ENCODE results near the gene GTF2F2.
A peak's percentile ranks its signal among the peaks of the same experiment; 100 is the strongest.

GTF2F2 gene

DNA sequence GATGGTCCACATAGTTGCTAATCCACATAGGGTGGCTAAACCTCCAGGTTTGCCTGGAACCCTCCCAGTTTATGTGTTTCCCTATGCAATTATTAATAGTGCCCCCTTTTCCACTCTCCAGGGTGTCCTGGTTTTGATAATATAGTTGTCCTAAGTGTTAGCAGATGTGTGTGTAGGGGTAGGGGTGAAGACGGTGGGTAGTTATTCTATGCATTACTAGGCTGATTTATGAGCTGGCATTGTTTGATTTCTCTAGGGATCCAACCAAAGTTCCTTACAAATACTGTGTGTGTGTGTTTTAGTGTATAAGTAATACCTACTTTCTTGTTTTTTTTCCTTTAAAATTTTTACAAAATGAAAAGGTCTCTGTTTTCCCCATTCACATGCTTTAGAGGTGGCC, 21.1 kb downstream of the GTF2F2 start:
- Histone ChIP-seq H3K27ac (no peak overlapping the region), H3K4me3 (no peak overlapping the region)
- DNase-seq (ENCODE audit: low spot score), result no peak
- TF ChIP-seq, protein P1, sequence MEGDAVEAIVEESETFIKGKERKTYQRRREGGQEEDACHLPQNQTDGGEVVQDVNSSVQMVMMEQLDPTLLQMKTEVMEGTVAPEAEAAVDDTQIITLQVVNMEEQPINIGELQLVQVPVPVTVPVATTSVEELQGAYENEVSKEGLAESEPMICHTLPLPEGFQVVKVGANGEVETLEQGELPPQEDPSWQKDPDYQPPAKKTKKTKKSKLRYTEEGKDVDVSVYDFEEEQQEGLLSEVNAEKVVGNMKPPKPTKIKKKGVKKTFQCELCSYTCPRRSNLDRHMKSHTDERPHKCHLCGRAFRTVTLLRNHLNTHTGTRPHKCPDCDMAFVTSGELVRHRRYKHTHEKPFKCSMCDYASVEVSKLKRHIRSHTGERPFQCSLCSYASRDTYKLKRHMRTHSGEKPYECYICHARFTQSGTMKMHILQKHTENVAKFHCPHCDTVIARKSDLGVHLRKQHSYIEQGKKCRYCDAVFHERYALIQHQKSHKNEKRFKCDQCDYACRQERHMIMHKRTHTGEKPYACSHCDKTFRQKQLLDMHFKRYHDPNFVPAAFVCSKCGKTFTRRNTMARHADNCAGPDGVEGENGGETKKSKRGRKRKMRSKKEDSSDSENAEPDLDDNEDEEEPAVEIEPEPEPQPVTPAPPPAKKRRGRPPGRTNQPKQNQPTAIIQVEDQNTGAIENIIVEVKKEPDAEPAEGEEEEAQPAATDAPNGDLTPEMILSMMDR (IDR thresholded peaks at IDR 0.05), result no peak

DNA sequence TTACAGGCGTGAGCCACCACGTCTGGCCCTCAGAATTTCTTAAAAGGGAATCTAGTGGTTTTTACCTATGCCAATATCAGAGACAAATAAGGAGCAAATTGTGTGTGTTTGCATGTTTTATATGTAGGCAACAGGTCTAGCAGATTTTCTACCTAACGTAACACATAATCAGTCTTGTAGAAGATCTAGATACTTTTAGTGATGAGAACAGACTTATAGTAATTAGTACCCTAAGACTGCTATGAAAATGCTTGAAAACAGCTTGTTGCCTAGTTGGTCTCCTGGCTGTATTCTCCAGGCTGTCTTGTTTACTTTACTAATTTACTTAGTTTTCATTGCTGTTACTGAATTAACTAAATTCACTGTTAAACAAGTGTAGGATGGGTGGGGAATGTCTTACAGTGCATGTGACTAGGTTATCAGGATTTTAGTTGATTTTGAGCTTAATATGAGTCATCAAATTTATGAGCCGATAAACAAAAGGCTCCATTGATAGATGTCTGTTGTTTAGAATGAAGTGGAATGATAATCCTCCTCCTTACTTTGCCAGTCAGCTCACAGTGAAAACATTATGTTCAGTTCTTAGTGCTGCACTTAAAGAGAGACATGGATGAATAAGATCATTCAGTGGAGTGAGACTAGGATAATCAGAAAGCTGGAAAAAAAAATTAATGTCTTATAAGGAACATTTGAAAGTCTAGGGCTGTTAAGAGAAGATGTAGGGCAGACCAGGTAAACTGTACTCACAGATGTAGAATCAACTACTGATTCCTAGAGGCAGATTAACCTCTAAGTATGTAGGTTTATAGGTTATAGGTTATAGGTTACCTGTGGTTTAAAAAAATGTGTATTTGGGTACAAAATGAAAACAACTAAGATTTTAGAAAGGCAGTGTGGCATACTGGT, 22.4 kb downstream of the GTF2F2 start:
- TF ChIP-seq, protein P1 (IDR thresholded peaks at IDR 0.05), result no peak
- no peak for DNase-seq (ENCODE audit: low spot score)
- Histone ChIP-seq H3K27ac (peak overlapping the region in 1 of 2 donors; percentile 8), H3K4me3 (no peak overlapping the region)

DNA sequence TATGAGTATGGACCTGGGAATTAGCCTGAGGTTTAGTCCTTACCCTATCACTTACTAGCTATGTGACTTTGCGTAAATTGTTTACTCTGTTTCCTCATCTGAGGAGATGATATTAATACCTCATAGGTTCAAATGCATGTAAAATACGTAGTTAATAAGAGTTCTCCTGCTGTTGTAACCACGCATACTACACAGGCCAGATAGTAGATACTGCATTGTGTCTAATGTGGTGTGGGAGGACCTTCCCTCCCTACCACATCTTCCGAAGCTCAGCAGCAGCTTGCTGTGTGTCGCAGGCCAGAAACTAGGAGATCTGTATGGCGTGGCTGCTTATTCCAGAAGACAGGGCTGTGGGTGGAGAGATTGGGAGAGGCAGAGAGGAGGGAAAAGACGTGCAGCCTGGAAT, 23.0 kb downstream of the GTF2F2 start:
- Histone ChIP-seq H3K4me3 (no peak overlapping the region), H3K27ac (peak overlapping the region in 1 of 2 donors; percentile 8)
- TF ChIP-seq, protein P1 (IDR thresholded peaks at IDR 0.05), result no peak
- DNase-seq (ENCODE audit: low spot score), result no peak

DNA sequence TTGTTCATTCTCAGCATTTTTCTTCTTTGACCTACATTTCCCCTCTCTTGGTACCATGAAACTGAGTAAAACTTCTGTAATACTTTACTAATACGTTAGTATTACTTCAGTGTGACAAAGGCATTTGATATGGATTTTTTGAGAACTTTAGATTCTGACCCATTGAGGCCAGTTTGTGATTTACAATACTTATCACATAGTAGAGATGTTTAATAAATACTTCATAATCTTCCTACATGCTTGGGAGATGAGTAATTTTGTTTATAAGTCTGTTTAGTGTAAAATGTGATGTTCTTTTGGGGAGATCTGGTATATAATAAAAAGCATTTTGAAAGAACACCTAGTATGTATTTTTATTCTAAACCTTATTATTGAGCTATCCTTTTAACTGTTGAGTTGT, 29.7 kb downstream of the GTF2F2 start:
- H3K4me3 ChIP-seq, result no peak overlapping the region
- no peak overlapping the region for H3K27ac ChIP-seq
- DNase-seq (ENCODE audit: low spot score), result no peak
- TF ChIP-seq, protein P1 (IDR thresholded peaks at IDR 0.05), result no peak

DNA sequence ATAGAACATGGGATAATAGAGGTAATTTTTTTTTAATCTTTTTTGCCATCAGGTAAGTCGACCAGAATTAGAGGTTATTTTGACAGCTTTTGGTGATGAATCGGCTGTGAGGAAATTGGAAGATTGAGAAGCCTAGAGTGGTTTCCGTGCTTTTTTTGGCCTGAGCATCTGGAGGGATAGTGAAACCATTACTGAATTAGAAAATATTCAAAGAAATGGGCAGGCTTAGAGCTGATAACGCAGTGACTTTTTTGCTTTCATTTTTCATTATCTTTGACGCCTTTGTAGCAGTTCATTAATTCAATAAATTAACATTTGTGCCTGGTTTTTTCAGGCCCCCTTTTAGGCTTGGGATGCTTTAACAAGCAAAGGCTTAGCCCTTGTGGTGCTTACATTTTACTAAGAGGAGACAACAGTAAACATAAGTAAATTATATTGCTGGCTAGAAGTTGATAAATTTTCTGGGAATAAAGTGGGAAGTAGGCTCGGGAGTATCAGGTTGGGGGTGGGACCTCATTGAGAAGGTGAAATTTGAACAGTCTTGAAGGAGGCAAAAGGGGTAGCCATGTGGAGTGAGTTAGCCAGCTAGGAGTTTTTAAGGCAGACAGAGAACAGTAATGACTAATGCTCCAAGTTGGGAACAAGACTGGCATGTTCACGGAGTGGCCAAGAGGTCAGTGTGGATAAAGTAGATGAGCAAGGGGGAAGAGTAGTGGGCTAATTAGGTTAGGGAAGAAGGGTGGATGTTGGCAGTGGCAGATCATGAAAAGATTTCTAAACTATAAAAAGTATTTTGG, 36.5 kb downstream of the GTF2F2 start:
- TF ChIP-seq, protein P1 (IDR thresholded peaks at IDR 0.05), result no peak

DNA sequence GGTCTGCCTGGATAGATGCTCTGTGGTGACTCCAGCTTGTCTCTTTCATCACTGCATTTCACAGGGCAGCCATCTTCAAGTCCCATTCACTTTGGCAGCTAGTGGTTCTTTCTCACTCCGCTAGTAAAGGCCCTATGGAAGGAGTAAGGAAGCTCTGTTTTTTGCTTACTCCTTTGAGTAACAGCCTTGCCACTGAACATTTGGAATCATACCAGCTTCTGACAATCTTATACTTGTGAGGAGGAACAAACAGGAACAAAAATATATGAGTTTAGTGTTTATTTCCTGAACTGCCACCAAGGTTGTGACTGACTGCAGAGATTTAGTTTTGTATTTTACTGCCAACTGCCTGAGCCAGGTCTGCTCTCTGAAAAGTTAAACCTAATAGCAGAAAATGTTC, 41.9 kb downstream of the GTF2F2 start:
- Histone ChIP-seq H3K27ac (no peak overlapping the region), H3K4me3 (no peak overlapping the region)
- TF ChIP-seq, protein P1 (IDR thresholded peaks at IDR 0.05), result no peak
- no peak for DNase-seq (ENCODE audit: low spot score)

More for the DNA sequence above, 36.5 kb downstream of the GTF2F2 start:
- no peak for DNase-seq (ENCODE audit: low spot score)
- Histone ChIP-seq H3K27ac (no peak overlapping the region), H3K4me3 (no peak overlapping the region)

Data from coronary artery (tissue), 2 donors.